GM23338 (cell line): Measurements from ENCODE around the gene MAPK8IP2. TPM values are rescaled to one million over a fixed set of nuclear protein-coding genes. Genes with fewer than 3 reads are reported as not detected.

ENCODE experiments used
- ATAC-seq: fragments of 200-7000 bp; cut with Tn5 transposase; 3 replicates; pipeline ENCODE4 v1.9.1; 2020
- DNase-seq: peaks from one replicate; pipeline ENCODE4 v3.0.0-alpha.2; 2015; ENCODE audit warnings: low spot score
- H2AFZ ChIP-seq: fragments of 200-600 bp; sonication (generic); 2 replicates; pipeline ENCODE4 v1.8.0; 2016; ENCODE audit warnings: antibody characterized with exemption, mild to moderate bottlenecking, moderate library complexity
- H3F3A ChIP-seq: fragments of 200-600 bp; sonication (generic); replicated peaks from 2 replicates; pipeline ENCODE4 v1.8.0; 2017; ENCODE audit warnings: antibody characterized with exemption, mixed run types, low read depth
- H3K27ac ChIP-seq: fragments of 200-600 bp; sonication (generic); 2 replicates; pipeline ENCODE4 v1.6.1; 2016; ENCODE audit warnings: low read depth
- H3K27me3 ChIP-seq: fragments of 200-600 bp; sonication (generic); 2 replicates; pipeline ENCODE4 v1.8.0; 2016; ENCODE audit warnings: mild to moderate bottlenecking, mixed run types, moderate library complexity; ENCODE audit not compliant: insufficient read depth
- H3K36me3 ChIP-seq: fragments of 200-600 bp; sonication (generic); 2 replicates; pipeline ENCODE4 v1.8.0; 2016; ENCODE audit warnings: mild to moderate bottlenecking; ENCODE audit not compliant: insufficient read depth
- H3K4me1 ChIP-seq: fragments of 200-600 bp; sonication (generic); 2 replicates; pipeline ENCODE4 v1.8.0; 2016; ENCODE audit warnings: mild to moderate bottlenecking, moderate library complexity; ENCODE audit not compliant: insufficient read depth
- H3K4me2 ChIP-seq: fragments of 200-600 bp; sonication (generic); 2 replicates; pipeline ENCODE4 v1.7.1; 2017; ENCODE audit warnings: mixed run types
- H3K4me3 ChIP-seq: fragments of 200-600 bp; sonication (generic); 2 replicates; pipeline ENCODE4 v1.6.1; 2016; ENCODE audit warnings: mixed run types
- H3K79me2 ChIP-seq: fragments of 200-600 bp; sonication (generic); replicated peaks from 2 replicates; pipeline ENCODE4 v1.8.0; 2017; ENCODE audit warnings: mild to moderate bottlenecking; ENCODE audit not compliant: insufficient read depth
- H3K9me2 ChIP-seq: fragments of 200-600 bp; sonication (generic); 2 replicates; pipeline ENCODE4 v1.8.0; 2017; ENCODE audit not compliant: insufficient read depth
- H4K20me1 ChIP-seq: fragments of 200-600 bp; sonication (generic); replicated peaks from 2 replicates; pipeline ENCODE4 v1.8.0; 2017; ENCODE audit warnings: mild to moderate bottlenecking; ENCODE audit not compliant: insufficient read depth
- H3K27ac Mint-ChIP-seq: 2 replicates; pipeline ENCODE4 v1.8.0; 2020; ENCODE audit warnings: inconsistent platforms, mild to moderate bottlenecking, moderate library complexity, mixed read lengths
- H3K27me3 Mint-ChIP-seq: 3 replicates; pipeline ENCODE4 v1.8.0; 2022; ENCODE audit warnings: low read depth, mild to moderate bottlenecking, moderate library complexity, mixed read lengths, inconsistent platforms; ENCODE audit not compliant: insufficient read depth, poor library complexity
- H3K36me3 Mint-ChIP-seq: 3 replicates; pipeline ENCODE4 v1.8.0; 2021; ENCODE audit warnings: low read depth, mild to moderate bottlenecking, inconsistent platforms, moderate library complexity, mixed read lengths
- H3K4me1 Mint-ChIP-seq: 3 replicates; pipeline ENCODE4 v1.8.0; 2020; ENCODE audit warnings: mild to moderate bottlenecking, inconsistent platforms, mixed read lengths
- H3K4me3 Mint-ChIP-seq: 3 replicates; pipeline ENCODE4 v1.8.0; 2021; ENCODE audit warnings: moderate library complexity, mild to moderate bottlenecking, inconsistent platforms, mixed read lengths
- H3K9me3 Mint-ChIP-seq: 3 replicates; pipeline ENCODE4 v1.8.0; 2020; ENCODE audit warnings: moderate library complexity, mild to moderate bottlenecking, inconsistent platforms, mixed read lengths
- CREB1 ChIP-seq: fragments of 250-450 bp; sonication (Bioruptor Pico); IDR thresholded peaks from 2 replicates; pipeline ENCODE4 v1.5.0; 2020; ENCODE audit warnings: low read depth, mild to moderate bottlenecking, moderate library complexity
- EZH2phosphoT487 ChIP-seq: fragments of 200-600 bp; sonication (generic); IDR thresholded peaks from one replicate; pipeline ENCODE4 v1.8.1; 2018; ENCODE audit warnings: antibody characterized with exemption; ENCODE audit not compliant: unreplicated experiment
- NANOG ChIP-seq: IDR thresholded peaks from 2 replicates; pipeline ENCODE4 v1.6.1; 2016; ENCODE audit warnings: antibody characterized with exemption, borderline replicate concordance
- POLR2AphosphoS5 ChIP-seq: IDR thresholded peaks from 2 replicates; pipeline ENCODE4 v1.6.1; 2016; ENCODE audit warnings: antibody characterized with exemption, low read depth
- STAT1 ChIP-seq: IDR thresholded peaks from one replicate; pipeline ENCODE4 v1.6.1; 2016; ENCODE audit warnings: antibody characterized with exemption; ENCODE audit not compliant: unreplicated experiment
- ZNF114 ChIP-seq: fragments of 250-450 bp; sonication (Bioruptor Pico); IDR thresholded peaks from 2 replicates; pipeline ENCODE4 v1.5.0; 2020; ENCODE audit warnings: mild to moderate bottlenecking, moderate library complexity
- ZNF331 ChIP-seq: fragments of 250-450 bp; sonication (Bioruptor Pico); IDR thresholded peaks from 2 replicates; pipeline ENCODE4 v1.5.0; 2020; ENCODE audit warnings: low read depth, mild to moderate bottlenecking, moderate library complexity
- polyA plus RNA-seq: library from polyadenylated mRNA; unstranded; fragments of >200 nt; fragmentation: Nextera tagmentation; extraction: Ambion mirVana; gene quantifications from 2 replicates; pipeline ENCODE4 v1.2.1, GENCODE V29; 2016
- total RNA-seq: library from RNA; depleted of rRNA; stranded (reverse); fragments of >200 nt; shearing (Covaris generic); gene quantifications from 2 replicates; pipeline ENCODE4 v1.2.3, GENCODE V29; 2014
- TF ChIP-seq, protein P1 (sequence below): fragments of 250-450 bp; sonication (Bioruptor Pico); IDR thresholded peaks from 2 replicates; pipeline ENCODE4 v1.5.0; 2020; ENCODE audit warnings: mild to moderate bottlenecking, moderate library complexity
- TF ChIP-seq, protein P2 (sequence below): IDR thresholded peaks from 2 replicates; pipeline ENCODE4 v1.6.1; 2016; ENCODE audit warnings: antibody characterized with exemption

MAPK8IP2 gene
- total and polyA plus RNA-seq, 2 experiments from 2014 or later, result 0.15 to 3.5 TPM

DNA sequence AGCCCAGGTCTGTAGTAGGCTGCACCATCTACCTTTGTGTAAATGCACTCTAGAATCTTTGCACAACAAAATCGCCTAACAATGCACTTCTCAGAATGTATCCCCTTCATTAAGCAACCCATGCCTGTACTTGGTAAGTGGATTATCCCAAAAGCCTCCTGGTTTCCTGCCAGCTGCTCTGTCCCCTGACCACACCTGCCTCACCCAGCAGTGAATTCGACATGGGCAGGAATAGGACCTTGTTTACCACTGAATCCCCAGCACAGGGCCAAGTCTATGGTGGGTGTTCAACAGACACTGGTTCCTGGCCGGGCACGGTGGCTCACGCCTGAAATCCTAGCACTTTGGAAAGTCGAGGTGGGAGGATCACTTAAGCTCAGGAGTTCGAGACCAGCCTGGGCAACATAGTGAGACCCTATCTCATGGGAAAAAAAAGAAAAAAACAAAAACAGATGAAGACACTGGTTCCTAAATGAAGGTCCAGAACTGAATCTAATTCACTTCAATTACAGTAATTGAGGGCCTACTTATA, 32.8 kb upstream of the MAPK8IP2 start (continued):
- TF ChIP-seq, protein P1, sequence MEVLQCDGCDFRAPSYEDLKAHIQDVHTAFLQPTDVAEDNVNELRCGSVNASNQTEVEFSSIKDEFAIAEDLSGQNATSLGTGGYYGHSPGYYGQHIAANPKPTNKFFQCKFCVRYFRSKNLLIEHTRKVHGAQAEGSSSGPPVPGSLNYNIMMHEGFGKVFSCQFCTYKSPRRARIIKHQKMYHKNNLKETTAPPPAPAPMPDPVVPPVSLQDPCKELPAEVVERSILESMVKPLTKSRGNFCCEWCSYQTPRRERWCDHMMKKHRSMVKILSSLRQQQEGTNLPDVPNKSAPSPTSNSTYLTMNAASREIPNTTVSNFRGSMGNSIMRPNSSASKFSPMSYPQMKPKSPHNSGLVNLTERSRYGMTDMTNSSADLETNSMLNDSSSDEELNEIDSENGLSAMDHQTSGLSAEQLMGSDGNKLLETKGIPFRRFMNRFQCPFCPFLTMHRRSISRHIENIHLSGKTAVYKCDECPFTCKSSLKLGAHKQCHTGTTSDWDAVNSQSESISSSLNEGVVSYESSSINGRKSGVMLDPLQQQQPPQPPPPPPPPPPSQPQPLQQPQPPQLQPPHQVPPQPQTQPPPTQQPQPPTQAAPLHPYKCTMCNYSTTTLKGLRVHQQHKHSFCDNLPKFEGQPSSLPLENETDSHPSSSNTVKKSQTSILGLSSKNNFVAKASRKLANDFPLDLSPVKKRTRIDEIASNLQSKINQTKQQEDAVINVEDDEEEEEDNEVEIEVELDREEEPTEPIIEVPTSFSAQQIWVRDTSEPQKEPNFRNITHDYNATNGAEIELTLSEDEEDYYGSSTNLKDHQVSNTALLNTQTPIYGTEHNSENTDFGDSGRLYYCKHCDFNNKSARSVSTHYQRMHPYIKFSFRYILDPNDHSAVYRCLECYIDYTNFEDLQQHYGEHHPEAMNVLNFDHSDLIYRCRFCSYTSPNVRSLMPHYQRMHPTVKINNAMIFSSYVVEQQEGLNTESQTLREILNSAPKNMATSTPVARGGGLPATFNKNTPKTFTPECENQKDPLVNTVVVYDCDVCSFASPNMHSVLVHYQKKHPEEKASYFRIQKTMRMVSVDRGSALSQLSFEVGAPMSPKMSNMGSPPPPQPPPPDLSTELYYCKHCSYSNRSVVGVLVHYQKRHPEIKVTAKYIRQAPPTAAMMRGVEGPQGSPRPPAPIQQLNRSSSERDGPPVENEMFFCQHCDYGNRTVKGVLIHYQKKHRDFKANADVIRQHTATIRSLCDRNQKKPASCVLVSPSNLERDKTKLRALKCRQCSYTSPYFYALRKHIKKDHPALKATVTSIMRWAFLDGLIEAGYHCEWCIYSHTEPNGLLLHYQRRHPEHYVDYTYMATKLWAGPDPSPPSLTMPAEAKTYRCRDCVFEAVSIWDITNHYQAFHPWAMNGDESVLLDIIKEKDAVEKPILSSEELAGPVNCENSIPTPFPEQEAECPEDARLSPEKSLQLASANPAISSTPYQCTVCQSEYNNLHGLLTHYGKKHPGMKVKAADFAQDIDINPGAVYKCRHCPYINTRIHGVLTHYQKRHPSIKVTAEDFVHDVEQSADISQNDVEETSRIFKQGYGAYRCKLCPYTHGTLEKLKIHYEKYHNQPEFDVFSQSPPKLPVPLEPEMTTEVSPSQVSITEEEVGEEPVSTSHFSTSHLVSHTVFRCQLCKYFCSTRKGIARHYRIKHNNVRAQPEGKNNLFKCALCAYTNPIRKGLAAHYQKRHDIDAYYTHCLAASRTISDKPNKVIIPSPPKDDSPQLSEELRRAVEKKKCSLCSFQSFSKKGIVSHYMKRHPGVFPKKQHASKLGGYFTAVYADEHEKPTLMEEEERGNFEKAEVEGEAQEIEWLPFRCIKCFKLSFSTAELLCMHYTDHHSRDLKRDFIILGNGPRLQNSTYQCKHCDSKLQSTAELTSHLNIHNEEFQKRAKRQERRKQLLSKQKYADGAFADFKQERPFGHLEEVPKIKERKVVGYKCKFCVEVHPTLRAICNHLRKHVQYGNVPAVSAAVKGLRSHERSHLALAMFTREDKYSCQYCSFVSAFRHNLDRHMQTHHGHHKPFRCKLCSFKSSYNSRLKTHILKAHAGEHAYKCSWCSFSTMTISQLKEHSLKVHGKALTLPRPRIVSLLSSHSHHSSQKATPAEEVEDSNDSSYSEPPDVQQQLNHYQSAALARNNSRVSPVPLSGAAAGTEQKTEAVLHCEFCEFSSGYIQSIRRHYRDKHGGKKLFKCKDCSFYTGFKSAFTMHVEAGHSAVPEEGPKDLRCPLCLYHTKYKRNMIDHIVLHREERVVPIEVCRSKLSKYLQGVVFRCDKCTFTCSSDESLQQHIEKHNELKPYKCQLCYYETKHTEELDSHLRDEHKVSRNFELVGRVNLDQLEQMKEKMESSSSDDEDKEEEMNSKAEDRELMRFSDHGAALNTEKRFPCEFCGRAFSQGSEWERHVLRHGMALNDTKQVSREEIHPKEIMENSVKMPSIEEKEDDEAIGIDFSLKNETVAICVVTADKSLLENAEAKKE (CRISPR knock-in tag), result no peak
- no peak for TF ChIP-seq STAT1
- no peak for TF ChIP-seq NANOG
- TF ChIP-seq ZNF331, result no peak

DNA sequence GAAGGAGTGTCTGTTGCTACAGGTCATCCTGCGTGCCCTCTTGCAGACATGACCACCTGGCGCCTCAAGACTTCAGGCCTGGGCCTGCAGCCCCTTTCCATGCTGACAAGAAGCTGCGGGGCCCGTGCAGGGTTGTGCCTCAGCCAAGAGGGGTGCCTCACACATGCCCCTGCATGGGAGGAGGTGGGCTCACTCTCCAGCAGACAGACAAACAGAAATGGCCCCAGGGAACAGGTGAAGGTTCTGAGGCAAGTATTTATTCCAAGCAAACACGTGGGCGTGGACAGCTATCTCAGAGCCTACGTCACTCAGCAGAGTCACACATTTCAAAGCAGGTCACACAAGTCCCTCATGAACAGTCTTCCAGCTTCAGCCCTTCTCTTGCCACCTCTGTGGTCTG, 32.0 kb upstream of the MAPK8IP2 start:
- DNase-seq, result no peak
- no peak for ATAC-seq
- Histone ChIP-seq H3K4me1 (no peaks in the 10 kb centered on the region), H3K79me2 (no peaks in the 10 kb centered on the region), H3K27ac (no peak overlapping the region), H2AFZ (no peak overlapping the region), H3K36me3 (no peaks in the 10 kb centered on the region), H3K4me3 (no peak overlapping the region), H4K20me1 (no peaks in the 10 kb centered on the region), H3F3A (no peaks in the 10 kb centered on the region), H3K4me2 (no peak overlapping the region), H3K9me2 (no peaks in the 10 kb centered on the region), H3K27me3 (peaks cover 11% of the 10 kb centered on the region; the same call in 1 of the 2 replicates)
- Mint-ChIP-seq H3K27me3 (peaks cover 10% of the 10 kb centered on the region), H3K4me3 (no peak overlapping the region), H3K4me1 (no peaks in the 10 kb centered on the region), H3K27ac (no peak overlapping the region), H3K36me3 (peaks cover 38% of the 10 kb centered on the region), H3K9me3 (no peaks in the 10 kb centered on the region)
- TF ChIP-seq, protein P1 (CRISPR knock-in tag), result no peak
- TF ChIP-seq EZH2phosphoT487 (no peak), CREB1 (no peak), ZNF114 (no peak), POLR2AphosphoS5 (no peak)
- TF ChIP-seq, protein P2, sequence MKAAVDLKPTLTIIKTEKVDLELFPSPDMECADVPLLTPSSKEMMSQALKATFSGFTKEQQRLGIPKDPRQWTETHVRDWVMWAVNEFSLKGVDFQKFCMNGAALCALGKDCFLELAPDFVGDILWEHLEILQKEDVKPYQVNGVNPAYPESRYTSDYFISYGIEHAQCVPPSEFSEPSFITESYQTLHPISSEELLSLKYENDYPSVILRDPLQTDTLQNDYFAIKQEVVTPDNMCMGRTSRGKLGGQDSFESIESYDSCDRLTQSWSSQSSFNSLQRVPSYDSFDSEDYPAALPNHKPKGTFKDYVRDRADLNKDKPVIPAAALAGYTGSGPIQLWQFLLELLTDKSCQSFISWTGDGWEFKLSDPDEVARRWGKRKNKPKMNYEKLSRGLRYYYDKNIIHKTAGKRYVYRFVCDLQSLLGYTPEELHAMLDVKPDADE, result no peak
